ENCODE data around the gene LIFR.

LIFR gene

GRCh38 chr5:38462976-38463633 is 93.3 kb downstream of the LIFR start:
- DNase-seq (ENCODE audit: low read depth): no peak
- no peak overlapping the region for H3K4me3 ChIP-seq (ENCODE audit: control insufficient read depth, low read depth, low read length)
- TF ChIP-seq CTCF (IDR thresholded peaks at IDR 0.05; ENCODE audit: control insufficient read depth, insufficient read depth, low read depth, low read length, missing control alignments): no peak

- DNase-seq (ENCODE audit: low read depth): no peak
- TF ChIP-seq CTCF (IDR thresholded peaks at IDR 0.05; ENCODE audit: control insufficient read depth, insufficient read depth, low read depth, low read length, missing control alignments): no peak
- no peak overlapping the region for H3K4me3 ChIP-seq (ENCODE audit: control insufficient read depth, low read depth, low read length)
Observed at GRCh38 chr5:38458174-38458573, 98.3 kb downstream of the LIFR start.

- no peak overlapping the region for H3K4me3 ChIP-seq (ENCODE audit: control insufficient read depth, low read depth, low read length)
- TF ChIP-seq CTCF (IDR thresholded peaks at IDR 0.05; ENCODE audit: control insufficient read depth, insufficient read depth, low read depth, low read length, missing control alignments): no peak
- DNase-seq (ENCODE audit: low read depth): no peak
Observed at GRCh38 chr5:38456657-38457399, 99.6 kb downstream of the LIFR start.

GRCh38 chr5:38455796-38456330 is 100.6 kb downstream of the LIFR start:
- no peak for DNase-seq (ENCODE audit: low read depth)
- H3K4me3 ChIP-seq (ENCODE audit: control insufficient read depth, low read depth, low read length): no peak overlapping the region
- TF ChIP-seq CTCF (IDR thresholded peaks at IDR 0.05; ENCODE audit: control insufficient read depth, insufficient read depth, low read depth, low read length, missing control alignments): no peak

GRCh38 chr5:38453921-38454320 is 102.5 kb downstream of the LIFR start:
- no peak for TF ChIP-seq CTCF (IDR thresholded peaks at IDR 0.05; ENCODE audit: control insufficient read depth, insufficient read depth, low read depth, low read length, missing control alignments)
- H3K4me3 ChIP-seq (ENCODE audit: control insufficient read depth, low read depth, low read length): no peak overlapping the region
- DNase-seq (ENCODE audit: low read depth): no peak

GRCh38 chr5:38453506-38453905 is 102.9 kb downstream of the LIFR start:
- no peak for TF ChIP-seq CTCF (IDR thresholded peaks at IDR 0.05; ENCODE audit: control insufficient read depth, insufficient read depth, low read depth, low read length, missing control alignments)
- no peak overlapping the region for H3K4me3 ChIP-seq (ENCODE audit: control insufficient read depth, low read depth, low read length)
- DNase-seq (ENCODE audit: low read depth): no peak
